Measurements from ENCODE around the gene ZFYVE28. TPM values are rescaled to one million over a fixed set of nuclear protein-coding genes. Genes with fewer than 3 reads are reported as not detected.
A peak's percentile ranks its signal among the peaks of the same experiment; 100 is the strongest.

Gene ZFYVE28
- total RNA-seq, 2 donors from 2014 or later, result 5.7 to 16.8 TPM

- H3K4me1 ChIP-seq, result peaks cover 46% of the 10 kb centered on the region
Observed at GRCh38 chr4:2415881-2416563, 2.4 kb downstream of the ZFYVE28 start.

GRCh38 chr4:2415213-2415612 lies 3.2 kb downstream of the ZFYVE28 start:
- DNase-seq (no peak), ATAC-seq (no peak)
- Histone ChIP-seq H3K9me3 (no peaks in the 10 kb centered on the region), H3K27ac (no peak overlapping the region), H3K36me3 (replicated peaks in 1 of 2; ENCODE audit: insufficient read depth in 1 of 2, low read depth in 2 of 2) (no peaks in the 10 kb centered on the region), H3K27me3 (no peaks in the 10 kb centered on the region), H3K4me1 (peaks cover 46% of the 10 kb centered on the region), H3K4me3 (no peak overlapping the region)
- WGBS, 2 donors, result 97 to 98% methylated on average over 3 of the region's 3 CpGs
- TF ChIP-seq CTCF (IDR thresholded peaks at IDR 0.05), result no peak
- TF ChIP-seq POLR2A (IDR thresholded peaks at IDR 0.05), result no peak
- intact Hi-C loops (cut with DNase I), result no loop called here

More at GRCh38 chr4:2415881-2416563, 2.4 kb downstream of the ZFYVE28 start:
- intact Hi-C loops (cut with DNase I), result no loop called here
- no peak for TF ChIP-seq CTCF (IDR thresholded peaks at IDR 0.05)
- TF ChIP-seq POLR2A (IDR thresholded peaks at IDR 0.05), result no peak
- Histone ChIP-seq H3K36me3 (replicated peaks in 1 of 2; ENCODE audit: insufficient read depth in 1 of 2, low read depth in 2 of 2) (no peaks in the 10 kb centered on the region), H3K4me3 (no peak overlapping the region), H3K9me3 (no peaks in the 10 kb centered on the region), H3K27ac (no peak overlapping the region), H3K27me3 (no peaks in the 10 kb centered on the region)
- ATAC-seq (no peak), DNase-seq (no peak)
- 76 to 90% methylated on average over 17 of the region's 17 CpGs for WGBS, 2 donors

- DNase-seq (no peak), ATAC-seq (no peak)
- Histone ChIP-seq H3K4me1 (peaks cover 39% of the 10 kb centered on the region), H3K36me3 (replicated peaks in 1 of 2; ENCODE audit: insufficient read depth in 1 of 2, low read depth in 2 of 2) (no peaks in the 10 kb centered on the region), H3K9me3 (no peaks in the 10 kb centered on the region), H3K4me3 (no peak overlapping the region), H3K27me3 (no peaks in the 10 kb centered on the region), H3K27ac (peak overlapping the region; percentile 30 to 72 (median 49))
- intact Hi-C loops (cut with DNase I), result no loop called here
- 56 to 58% methylated on average over 9 to 14 of the region's 14 CpGs for WGBS, 2 donors
- TF ChIP-seq POLR2A (IDR thresholded peaks at IDR 0.05) (no peak), CTCF (IDR thresholded peaks at IDR 0.05) (no peak)
Observed at GRCh38 chr4:2413821-2414610, 4.4 kb downstream of the ZFYVE28 start.

- WGBS, 2 donors, result 17 to 43% methylated on average over 8 to 30 of the region's 30 CpGs
- Histone ChIP-seq H3K27ac (peak overlapping the region; percentile 30 to 72 (median 49)), H3K4me1 (peaks cover 37% of the 10 kb centered on the region), H3K36me3 (replicated peaks in 1 of 2; ENCODE audit: insufficient read depth in 1 of 2, low read depth in 2 of 2) (no peaks in the 10 kb centered on the region), H3K9me3 (no peaks in the 10 kb centered on the region), H3K27me3 (no peaks in the 10 kb centered on the region), H3K4me3 (no peak overlapping the region)
- TF ChIP-seq POLR2A (IDR thresholded peaks at IDR 0.05) (peak in 2 of 3 donors; percentile 48 to 52), CTCF (IDR thresholded peaks at IDR 0.05) (peak; percentile 20 to 68 (median 45))
- intact Hi-C loops (cut with DNase I), result no loop called here
- peak; percentile 79 to 92 (median 90) for DNase-seq
- peak; percentile 83 for ATAC-seq
Observed at GRCh38 chr4:2412885-2413716, 5.3 kb downstream of the ZFYVE28 start.

Data from body of pancreas (tissue), 4 donors.